Neural progenitor cell (in vitro differentiated cells): ENCODE data around the gene STAM. TPM values are rescaled to one million over a fixed set of nuclear protein-coding genes. Genes with fewer than 3 reads are reported as not detected.
"Not testable (repeated sequence)": the region's sequence is repeated elsewhere in the genome, so short reads cannot be mapped to it uniquely, and the experiment has no call there.

Source experiments
- DNase-seq: peaks from one replicate; pipeline ENCODE4 v3.0.0-alpha.2; 2016; ENCODE audit warnings: low spot score
- H2AFZ ChIP-seq: fragments of 200-600 bp; sonication (generic); replicated peaks from 2 replicates; pipeline ENCODE4 v1.6.1; 2016; ENCODE audit warnings: antibody characterized with exemption
- H3F3A ChIP-seq: fragments of 200-600 bp; sonication (generic); 2 replicates; pipeline ENCODE4 v1.6.1; 2016; ENCODE audit warnings: antibody characterized with exemption, low read depth
- H3K27ac ChIP-seq: fragments of 200-600 bp; sonication (generic); 2 replicates; pipeline ENCODE4 v1.5.1; 2016; ENCODE audit warnings: mild to moderate bottlenecking
- H3K27me3 ChIP-seq: fragments of 200-600 bp; sonication (generic); 2 replicates; pipeline ENCODE4 v1.6.1; 2016; ENCODE audit warnings: mild to moderate bottlenecking, moderate library complexity
- H3K36me3 ChIP-seq: fragments of 200-600 bp; sonication (generic); 2 replicates; pipeline ENCODE4 v1.5.1; 2016
- H3K4me1 ChIP-seq: fragments of 200-600 bp; sonication (generic); 2 replicates; pipeline ENCODE4 v1.6.1; 2016; ENCODE audit warnings: mixed run types
- H3K4me2 ChIP-seq: fragments of 200-600 bp; sonication (generic); 2 replicates; pipeline ENCODE4 v1.6.1; 2016
- H3K4me3 ChIP-seq: fragments of 200-600 bp; sonication (generic); 2 replicates; pipeline ENCODE4 v1.5.1; 2016
- H3K79me2 ChIP-seq: fragments of 200-600 bp; sonication (generic); 2 replicates; pipeline ENCODE4 v1.6.1; 2016; ENCODE audit warnings: low read depth
- H3K9ac ChIP-seq: fragments of 200-600 bp; sonication (generic); 2 replicates; pipeline ENCODE4 v1.6.1; 2016
- H3K9me3 ChIP-seq: fragments of 200-600 bp; sonication (generic); 2 replicates; pipeline ENCODE4 v1.5.1; 2016; ENCODE audit warnings: low read depth
- H4K20me1 ChIP-seq: fragments of 200-600 bp; sonication (generic); 2 replicates; pipeline ENCODE4 v1.6.1; 2016; ENCODE audit warnings: low read depth
- H3K27ac Mint-ChIP-seq: 3 replicates; pipeline ENCODE4 v1.8.0; 2021; ENCODE audit warnings: mixed read lengths
- H3K27me3 Mint-ChIP-seq: 2 replicates; pipeline ENCODE4 v1.8.0; 2022; ENCODE audit warnings: low read depth, mild to moderate bottlenecking, inconsistent platforms, moderate library complexity, mixed read lengths; ENCODE audit not compliant: insufficient read depth
- H3K36me3 Mint-ChIP-seq: 3 replicates; pipeline ENCODE4 v1.8.0; 2021; ENCODE audit warnings: mixed read lengths
- H3K4me1 Mint-ChIP-seq: 3 replicates; pipeline ENCODE4 v1.8.0; 2021; ENCODE audit warnings: mixed read lengths
- H3K4me3 Mint-ChIP-seq: 3 replicates; pipeline ENCODE4 v1.8.0; 2021; ENCODE audit warnings: mild to moderate bottlenecking, moderate library complexity, mixed read lengths
- H3K9me3 Mint-ChIP-seq: 3 replicates; pipeline ENCODE4 v1.8.0; 2020; ENCODE audit warnings: mixed read lengths
- CTCF ChIP-seq: fragments of 200-600 bp; sonication (generic); IDR thresholded peaks from 2 replicates; pipeline ENCODE4 v1.5.1; 2017; ENCODE audit warnings: antibody characterized with exemption, mild to moderate bottlenecking
- EZH2 ChIP-seq: fragments of 200-600 bp; sonication (generic); IDR thresholded peaks from 2 replicates; pipeline ENCODE4 v1.6.1; 2017; ENCODE audit warnings: antibody characterized with exemption, mild to moderate bottlenecking, moderate library complexity
- EZH2phosphoT487 ChIP-seq: fragments of 200-600 bp; sonication (generic); IDR thresholded peaks from 2 replicates; pipeline ENCODE4 v1.6.1; 2017; ENCODE audit warnings: antibody characterized with exemption
- total RNA-seq: library from RNA; depleted of rRNA; stranded (reverse); fragments of >200 nt; gene quantifications from 2 replicates; pipeline ENCODE4 v1.2.3, GENCODE V29; 2015; ENCODE audit warnings: low replicate concordance

The STAM gene
- total RNA-seq, 1 donor from 2014 or later = 43.2 TPM

DNA sequence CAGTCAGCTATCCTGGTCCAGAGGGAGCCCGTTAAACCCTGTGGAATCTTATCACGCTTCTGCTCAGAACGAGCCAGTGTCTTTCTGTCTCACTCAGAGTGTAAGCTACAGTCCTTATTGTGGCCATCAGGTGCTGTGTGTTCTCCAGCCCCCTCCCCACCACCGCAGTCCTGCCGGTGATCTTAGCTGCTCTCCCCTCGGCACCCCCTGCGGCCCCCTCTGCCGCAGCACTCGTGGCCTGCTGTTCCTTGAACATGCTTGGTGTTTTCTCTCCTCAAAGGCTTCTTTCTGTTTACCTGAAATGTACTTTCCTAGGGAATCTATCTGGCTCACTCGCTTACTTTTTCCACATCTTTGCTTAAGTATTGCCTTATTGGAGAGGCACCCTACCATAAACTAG lies 69.8 kb downstream of the STAM start:
- H3K4me1 ChIP-seq = peaks cover 10% of the 10 kb centered on the region

GRCh38 chr10:17716161-17716560 lies 72.2 kb downstream of the STAM start:
- H3K9me3 ChIP-seq = no peaks in the 10 kb centered on the region
- H3K27me3 Mint-ChIP-seq = no peaks in the 10 kb centered on the region
- H3K4me3 Mint-ChIP-seq = no peak overlapping the region
- no peaks in the 10 kb centered on the region for H3K27me3 ChIP-seq
- no peaks in the 10 kb centered on the region for H3K79me2 ChIP-seq
- no peak overlapping the region for H3K4me2 ChIP-seq
- DNase-seq = no peak
- H3K36me3 Mint-ChIP-seq = peaks cover 28% of the 10 kb centered on the region
- H2AFZ ChIP-seq = no peak overlapping the region
- peaks cover 8% of the 10 kb centered on the region for H3K9me3 Mint-ChIP-seq
- no peak overlapping the region for H3K9ac ChIP-seq
- no peak overlapping the region for H3K27ac ChIP-seq
- H3K36me3 ChIP-seq = peaks cover 25% of the 10 kb centered on the region
- peaks cover 5% of the 10 kb centered on the region for H4K20me1 ChIP-seq
- TF ChIP-seq EZH2phosphoT487 (no peak), EZH2 (no peak), CTCF (no peak)
- no peak overlapping the region for H3K4me3 ChIP-seq
- peaks cover 7% of the 10 kb centered on the region for H3F3A ChIP-seq
- H3K4me1 Mint-ChIP-seq = peaks cover 25% of the 10 kb centered on the region
- peaks cover 10% of the 10 kb centered on the region for H3K4me1 ChIP-seq
- no peak overlapping the region for H3K27ac Mint-ChIP-seq

More for the DNA sequence above, 69.8 kb downstream of the STAM start:
- Histone ChIP-seq H2AFZ (no peak overlapping the region), H3F3A (peaks cover 7% of the 10 kb centered on the region), H3K4me2 (no peak overlapping the region), H3K27me3 (no peaks in the 10 kb centered on the region), H3K36me3 (peaks cover 25% of the 10 kb centered on the region), H3K9me3 (no peaks in the 10 kb centered on the region), H3K9ac (no peak overlapping the region), H3K4me3 (no peak overlapping the region), H3K27ac (no peak overlapping the region), H3K79me2 (no peaks in the 10 kb centered on the region), H4K20me1 (peaks cover 5% of the 10 kb centered on the region)
- H3K4me3 Mint-ChIP-seq = peak overlapping the region; percentile 60
- H3K4me1 Mint-ChIP-seq = peaks cover 25% of the 10 kb centered on the region
- H3K9me3 Mint-ChIP-seq = no peaks in the 10 kb centered on the region
- no peak for DNase-seq
- H3K36me3 Mint-ChIP-seq = peaks cover 27% of the 10 kb centered on the region
- no peaks in the 10 kb centered on the region for H3K27me3 Mint-ChIP-seq
- peak overlapping the region; percentile 84 for H3K27ac Mint-ChIP-seq
- TF ChIP-seq EZH2 = no peak
- no peak for TF ChIP-seq EZH2phosphoT487
- TF ChIP-seq CTCF = no peak

- H4K20me1 ChIP-seq, H3K9ac ChIP-seq, H3K4me2 ChIP-seq, H3K27ac Mint-ChIP-seq, DNase-seq, H3K4me3 ChIP-seq, H3K4me3 Mint-ChIP-seq, H3K27me3 ChIP-seq, H3K4me1 Mint-ChIP-seq, H3K27me3 Mint-ChIP-seq, H3K79me2 ChIP-seq, H3K9me3 ChIP-seq, H3K36me3 ChIP-seq, H3K27ac ChIP-seq, H3K4me1 ChIP-seq, H3F3A ChIP-seq, H2AFZ ChIP-seq: not testable (repeated sequence)
- H3K9me3 Mint-ChIP-seq = peaks cover 15% of the 10 kb centered on the region
- H3K36me3 Mint-ChIP-seq = peaks cover 26% of the 10 kb centered on the region
Measured at GRCh38 chr10:17722317-17723014, 78.5 kb downstream of the STAM start.

GRCh38 chr10:17725703-17726102 lies 81.8 kb downstream of the STAM start:
- Histone ChIP-seq H3K27ac (no peak overlapping the region), H3K4me2 (no peak overlapping the region), H3K79me2 (no peaks in the 10 kb centered on the region), H3F3A (no peaks in the 10 kb centered on the region), H3K9me3 (no peaks in the 10 kb centered on the region), H2AFZ (no peak overlapping the region), H3K9ac (no peak overlapping the region), H3K36me3 (no peaks in the 10 kb centered on the region), H4K20me1 (no peaks in the 10 kb centered on the region), H3K27me3 (no peaks in the 10 kb centered on the region), H3K4me1 (no peaks in the 10 kb centered on the region), H3K4me3 (no peak overlapping the region)
- Mint-ChIP-seq H3K36me3 (peaks cover 15% of the 10 kb centered on the region), H3K27me3 (peaks cover 2% of the 10 kb centered on the region), H3K9me3 (peaks cover 8% of the 10 kb centered on the region), H3K4me3 (no peak overlapping the region), H3K4me1 (no peaks in the 10 kb centered on the region), H3K27ac (no peak overlapping the region)
- no peak for DNase-seq
- TF ChIP-seq CTCF (no peak), EZH2 (no peak), EZH2phosphoT487 (no peak)
